K562 (cell line): ENCODE data around the gene SLC25A1. TPM values are rescaled to one million over a fixed set of nuclear protein-coding genes. Genes with fewer than 3 reads are reported as not detected.
A peak's percentile ranks its signal among the peaks of the same experiment; 100 is the strongest.

Experiments used
- CBFB ChIP-seq: sonication (generic); formaldehyde crosslinking; IDR thresholded peaks from 2 replicates; pipeline ENCODE4 v1.4.0; 2020; ENCODE audit warnings: mild to moderate bottlenecking, missing genetic modification reagents
- FOSL1 ChIP-seq: fragments of 200-800 bp; sonication (Bioruptor generic); conservative IDR thresholded peaks from 2 replicates; pipeline ENCODE4 v1.6.1; 2016; ENCODE audit warnings: missing genetic modification characterization, missing compliant biosample characterization
- ILK ChIP-seq: fragments of 450-650 bp; IDR thresholded peaks from 2 replicates; pipeline ENCODE4 v1.6.1; 2016; ENCODE audit warnings: missing genetic modification characterization, low read depth, mild to moderate bottlenecking, missing compliant biosample characterization, moderate library complexity, borderline replicate concordance
- MAFG ChIP-seq: fragments of 450-650 bp; conservative IDR thresholded peaks from 2 replicates; pipeline ENCODE4 v1.6.1; 2016; ENCODE audit warnings: missing genetic modification characterization, missing compliant biosample characterization
- NFE2 ChIP-seq: IDR thresholded peaks from 2 replicates; pipeline ENCODE4 v1.6.1; 2014; ENCODE audit warnings: antibody characterized with exemption, low read depth
- PHF21A ChIP-seq: fragments of 450-650 bp; IDR thresholded peaks from 2 replicates; pipeline ENCODE4 v1.6.1; 2017; ENCODE audit warnings: low read depth, borderline replicate concordance
- RAD21 ChIP-seq, 2 experiments: fragments of 250-450 bp in 1 of 2; fragments of 450-650 bp in 1 of 2; sonication (Bioruptor Pico) in 1 of 2; formaldehyde crosslinking in 1 of 2; IDR thresholded peaks in 1 of 2; conservative IDR thresholded peaks in 1 of 2; 2 replicates each; pipeline versions ENCODE4 v1.4.0 to v1.8.0; 2020 to 2022; ENCODE audit warnings: mild to moderate bottlenecking in 2 of 2, moderate library complexity in 1 of 2
- RBBP5 ChIP-seq: fragments of 200-600 bp; sonication (generic); IDR thresholded peaks from 2 replicates; pipeline ENCODE4 v1.6.1; 2012; ENCODE audit warnings: borderline replicate concordance, mild to moderate bottlenecking, low read length, control low read depth, inconsistent platforms; ENCODE audit not compliant: insufficient read depth, poor library complexity, severe bottlenecking
- RBFOX2 ChIP-seq: fragments of 200-400 bp; formaldehyde crosslinking; IDR thresholded peaks from 2 replicates; pipeline ENCODE4 v1.6.1; 2017; ENCODE audit warnings: low read depth, mild to moderate bottlenecking, low read length, moderate library complexity
- RBM22 ChIP-seq: fragments of 200-400 bp; formaldehyde crosslinking; IDR thresholded peaks from 2 replicates; pipeline ENCODE4 v1.6.1; 2018; ENCODE audit warnings: low read length, low read depth; ENCODE audit not compliant: poor library complexity, severe bottlenecking
- SMC3 ChIP-seq: conservative IDR thresholded peaks from 2 replicates; pipeline ENCODE4 v1.6.1; 2011; ENCODE audit warnings: low read depth, low read length, improper control_type of control experiment; ENCODE audit not compliant: insufficient read depth
- TAF7 ChIP-seq: fragments of 450-650 bp; IDR thresholded peaks from 2 replicates; pipeline ENCODE4 v1.6.1; 2016; ENCODE audit warnings: missing genetic modification characterization, missing compliant biosample characterization
- TEAD2 ChIP-seq: fragments of 450-650 bp; IDR thresholded peaks from 2 replicates; pipeline ENCODE4 v1.6.1; 2016; ENCODE audit warnings: missing genetic modification characterization, control low read depth, missing compliant biosample characterization
- ZKSCAN3 ChIP-seq: fragments of 250-450 bp; sonication (Bioruptor Pico); IDR thresholded peaks from 2 replicates; pipeline ENCODE4 v1.4.0; 2020
- ZNF232 ChIP-seq: sonication (generic); formaldehyde crosslinking; IDR thresholded peaks from 2 replicates; pipeline ENCODE4 v1.8.0; 2022; ENCODE audit warnings: mild to moderate bottlenecking, missing genetic modification reagents
- ZNF311 ChIP-seq: fragments of 250-450 bp; sonication (Bioruptor Pico); IDR thresholded peaks from 2 replicates; pipeline ENCODE4 v1.4.0; 2020; ENCODE audit warnings: mild to moderate bottlenecking, moderate library complexity
- ZNF584 ChIP-seq: fragments of 200-800 bp; sonication (Bioruptor generic); IDR thresholded peaks from 2 replicates; pipeline ENCODE4 v1.6.1; 2016; ENCODE audit warnings: low read depth, mild to moderate bottlenecking, missing genetic modification characterization, missing compliant biosample characterization
- polyA plus RNA-seq, 8 experiments: library from polyadenylated mRNA; depleted of rRNA in 4 of 8; stranded (reverse) in 5 of 8; unstranded in 3 of 8; fragments of >200 nt; fragmentation: Nextera tagmentation in 2 of 8; fragmentation: Illumina TruSeq in 1 of 8; extraction: Ambion mirVana in 2 of 8; extraction: Trizol in 1 of 8; gene quantifications; 2 replicates each; pipeline versions ENCODE4 v1.2.1 to v1.2.3, GENCODE V29; 2011 to 2014; ENCODE audit warnings: inconsistent platforms in 1 of 8, missing spikeins in 1 of 8
- total RNA-seq, 7 experiments: library from RNA; depleted of rRNA in 6 of 7; stranded (reverse); fragments of >200 nt in 6 of 7; fragmentation: Illumina TruSeq in 2 of 7; extraction: Trizol in 2 of 7; gene quantifications; 2 replicates each; pipeline versions ENCODE4 v1.2.1 to v1.2.3, GENCODE V29; 2011 to 2021; ENCODE audit warnings: low replicate concordance in 1 of 7
- TF ChIP-seq, protein P1 (sequence below), 2 experiments: fragments of 450-650 bp in 1 of 2; sonication (generic) in 1 of 2; formaldehyde crosslinking in 1 of 2; IDR thresholded peaks; 2 replicates each; pipeline versions ENCODE4 v1.7.1 to v1.9.0; 2016 to 2022; ENCODE audit warnings: inconsistent platforms in 1 of 2, mild to moderate bottlenecking in 1 of 2, missing genetic modification reagents in 1 of 2
- TF ChIP-seq, protein P2 (sequence below): sonication (generic); formaldehyde crosslinking; IDR thresholded peaks from 2 replicates; pipeline ENCODE4 v1.8.0; 2023; ENCODE audit warnings: mild to moderate bottlenecking, missing genetic modification reagents

SLC25A1 gene
- total and polyA plus RNA-seq, 9 of the 15 experiments (the other 6 are each of a cell fraction or from before 2014, with no cell fraction given): 11.0 to 408 (median 110) TPM

DNA sequence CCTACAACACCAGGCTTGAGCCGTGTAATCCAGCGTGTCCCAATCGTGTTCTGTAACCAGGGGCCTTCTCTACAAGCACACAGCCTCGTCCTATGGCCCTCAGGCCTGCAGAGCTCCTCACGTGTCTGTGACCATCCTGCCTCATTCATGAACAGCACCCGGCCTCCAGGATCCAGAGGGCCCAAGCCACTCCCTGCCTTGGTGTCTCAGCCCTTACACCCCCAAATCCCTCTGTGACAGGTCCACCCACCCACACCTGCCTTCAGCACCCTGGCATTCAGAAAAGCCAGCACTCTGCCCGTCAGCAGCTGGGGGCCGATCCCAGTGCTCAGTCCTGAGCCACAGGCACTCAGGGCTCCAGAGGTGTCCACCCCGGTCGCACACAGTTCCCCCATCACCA is 41.6 kb downstream of the SLC25A1 start (continued):
- TF ChIP-seq ZNF584 (CRISPR knock-in tag): no peak
- no peak for TF ChIP-seq TEAD2
- no peak for TF ChIP-seq NFE2
- no peak for TF ChIP-seq MAFG (tag)
- TF ChIP-seq SMC3: no peak
- no peak for TF ChIP-seq PHF21A
- TF ChIP-seq RBFOX2: peak; percentile 57
- peak; percentile 48 for TF ChIP-seq RBM22
- no peak for TF ChIP-seq ZNF232 (CRISPR knock-in tag)
- TF ChIP-seq, protein P1, sequence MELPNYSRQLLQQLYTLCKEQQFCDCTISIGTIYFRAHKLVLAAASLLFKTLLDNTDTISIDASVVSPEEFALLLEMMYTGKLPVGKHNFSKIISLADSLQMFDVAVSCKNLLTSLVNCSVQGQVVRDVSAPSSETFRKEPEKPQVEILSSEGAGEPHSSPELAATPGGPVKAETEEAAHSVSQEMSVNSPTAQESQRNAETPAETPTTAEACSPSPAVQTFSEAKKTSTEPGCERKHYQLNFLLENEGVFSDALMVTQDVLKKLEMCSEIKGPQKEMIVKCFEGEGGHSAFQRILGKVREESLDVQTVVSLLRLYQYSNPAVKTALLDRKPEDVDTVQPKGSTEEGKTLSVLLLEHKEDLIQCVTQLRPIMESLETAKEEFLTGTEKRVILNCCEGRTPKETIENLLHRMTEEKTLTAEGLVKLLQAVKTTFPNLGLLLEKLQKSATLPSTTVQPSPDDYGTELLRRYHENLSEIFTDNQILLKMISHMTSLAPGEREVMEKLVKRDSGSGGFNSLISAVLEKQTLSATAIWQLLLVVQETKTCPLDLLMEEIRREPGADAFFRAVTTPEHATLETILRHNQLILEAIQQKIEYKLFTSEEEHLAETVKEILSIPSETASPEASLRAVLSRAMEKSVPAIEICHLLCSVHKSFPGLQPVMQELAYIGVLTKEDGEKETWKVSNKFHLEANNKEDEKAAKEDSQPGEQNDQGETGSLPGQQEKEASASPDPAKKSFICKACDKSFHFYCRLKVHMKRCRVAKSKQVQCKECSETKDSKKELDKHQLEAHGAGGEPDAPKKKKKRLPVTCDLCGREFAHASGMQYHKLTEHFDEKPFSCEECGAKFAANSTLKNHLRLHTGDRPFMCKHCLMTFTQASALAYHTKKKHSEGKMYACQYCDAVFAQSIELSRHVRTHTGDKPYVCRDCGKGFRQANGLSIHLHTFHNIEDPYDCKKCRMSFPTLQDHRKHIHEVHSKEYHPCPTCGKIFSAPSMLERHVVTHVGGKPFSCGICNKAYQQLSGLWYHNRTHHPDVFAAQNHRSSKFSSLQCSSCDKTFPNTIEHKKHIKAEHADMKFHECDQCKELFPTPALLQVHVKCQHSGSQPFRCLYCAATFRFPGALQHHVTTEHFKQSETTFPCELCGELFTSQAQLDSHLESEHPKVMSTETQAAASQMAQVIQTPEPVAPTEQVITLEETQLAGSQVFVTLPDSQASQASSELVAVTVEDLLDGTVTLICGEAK (IDR thresholded peaks at IDR 0.05): no peak
- TF ChIP-seq, protein P1 (CRISPR knock-in tag; IDR thresholded peaks at IDR 0.05): 0 out of 2 replicates have a peak, but pooled peaks have one; percentile 16
- no peak for TF ChIP-seq ILK (tag)
- TF ChIP-seq RAD21 (CRISPR knock-in tag; conservative IDR thresholded peaks at IDR 0.05 in 1 of 2, IDR thresholded peaks at IDR 0.05 in 1 of 2): no peak
- no peak for TF ChIP-seq CBFB
- no peak for TF ChIP-seq ZNF311 (CRISPR knock-in tag)
- no peak for TF ChIP-seq FOSL1 (tag)
- TF ChIP-seq, protein P2, sequence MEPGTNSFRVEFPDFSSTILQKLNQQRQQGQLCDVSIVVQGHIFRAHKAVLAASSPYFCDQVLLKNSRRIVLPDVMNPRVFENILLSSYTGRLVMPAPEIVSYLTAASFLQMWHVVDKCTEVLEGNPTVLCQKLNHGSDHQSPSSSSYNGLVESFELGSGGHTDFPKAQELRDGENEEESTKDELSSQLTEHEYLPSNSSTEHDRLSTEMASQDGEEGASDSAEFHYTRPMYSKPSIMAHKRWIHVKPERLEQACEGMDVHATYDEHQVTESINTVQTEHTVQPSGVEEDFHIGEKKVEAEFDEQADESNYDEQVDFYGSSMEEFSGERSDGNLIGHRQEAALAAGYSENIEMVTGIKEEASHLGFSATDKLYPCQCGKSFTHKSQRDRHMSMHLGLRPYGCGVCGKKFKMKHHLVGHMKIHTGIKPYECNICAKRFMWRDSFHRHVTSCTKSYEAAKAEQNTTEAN: no peak
- TF ChIP-seq TAF7 (tag): no peak
- TF ChIP-seq RBBP5: peak; percentile 41
- no peak for TF ChIP-seq ZKSCAN3 (CRISPR knock-in tag)
